ENCODE results near the gene AQP10.

Gene AQP10

DNA sequence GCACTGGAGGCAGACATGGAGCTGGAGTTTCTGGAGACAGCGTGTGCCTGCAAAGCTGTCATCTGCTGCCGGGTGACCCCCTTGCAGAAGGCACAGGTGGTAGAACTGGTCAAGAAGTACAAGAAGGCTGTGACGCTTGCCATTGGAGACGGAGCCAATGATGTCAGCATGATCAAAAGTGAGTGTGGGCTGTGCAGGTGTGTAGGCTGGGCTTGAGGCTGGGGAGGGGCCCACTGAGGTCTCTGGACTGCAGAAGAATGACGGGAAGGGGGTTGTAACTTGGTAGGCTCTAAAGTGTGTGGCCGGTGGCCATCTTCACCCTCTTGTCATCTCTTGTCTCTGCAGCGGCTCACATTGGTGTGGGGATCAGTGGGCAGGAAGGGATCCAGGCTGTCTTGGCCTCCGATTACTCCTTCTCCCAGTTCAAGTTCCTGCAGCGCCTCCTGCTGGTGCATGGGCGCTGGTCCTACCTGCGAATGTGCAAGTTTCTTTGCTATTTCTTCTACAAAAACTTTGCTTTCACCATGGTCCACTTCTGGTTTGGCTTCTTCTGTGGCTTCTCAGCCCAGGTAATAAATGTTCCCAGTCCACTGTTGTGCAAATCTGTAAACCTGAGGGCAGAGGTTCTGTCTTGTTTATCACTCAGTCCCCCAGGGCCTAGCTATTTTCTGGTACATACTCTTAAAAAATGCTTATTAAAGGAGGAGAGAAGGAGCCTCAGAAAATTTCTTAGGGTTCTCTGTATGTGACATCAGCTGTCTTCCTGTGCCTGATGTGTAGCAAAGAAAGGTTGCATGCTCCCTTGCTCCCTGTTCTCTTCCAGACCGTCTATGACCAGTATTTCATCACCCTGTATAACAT is 24.3 kb downstream of the AQP10 start:
- Histone ChIP-seq H3K9ac (ENCODE audit: low read depth in 1 of 2, low read length in 2 of 2) (no peak overlapping the region), H3K4me1 (ENCODE audit: control insufficient read depth in 2 of 2, insufficient read depth in 2 of 2, low read length in 2 of 2) (no peaks in the 10 kb centered on the region), H3K36me3 (ENCODE audit: control insufficient read depth in 2 of 2, insufficient read depth in 2 of 2, low read length in 2 of 2) (peaks cover 11 to 51% of the 10 kb centered on the region in 2 donors), H3K27me3 (ENCODE audit: control insufficient read depth in 2 of 2, insufficient read depth in 2 of 2, low read length in 2 of 2) (no peaks in the 10 kb centered on the region), H3K27ac (ENCODE audit: low read depth in 2 of 2, low read length in 2 of 2) (no peak overlapping the region), H3K4me3 (ENCODE audit: low read length in 2 of 2) (no peak overlapping the region), H3K9me3 (ENCODE audit: control insufficient read depth in 2 of 2, low read length in 2 of 2) (no peaks in the 10 kb centered on the region)

DNA sequence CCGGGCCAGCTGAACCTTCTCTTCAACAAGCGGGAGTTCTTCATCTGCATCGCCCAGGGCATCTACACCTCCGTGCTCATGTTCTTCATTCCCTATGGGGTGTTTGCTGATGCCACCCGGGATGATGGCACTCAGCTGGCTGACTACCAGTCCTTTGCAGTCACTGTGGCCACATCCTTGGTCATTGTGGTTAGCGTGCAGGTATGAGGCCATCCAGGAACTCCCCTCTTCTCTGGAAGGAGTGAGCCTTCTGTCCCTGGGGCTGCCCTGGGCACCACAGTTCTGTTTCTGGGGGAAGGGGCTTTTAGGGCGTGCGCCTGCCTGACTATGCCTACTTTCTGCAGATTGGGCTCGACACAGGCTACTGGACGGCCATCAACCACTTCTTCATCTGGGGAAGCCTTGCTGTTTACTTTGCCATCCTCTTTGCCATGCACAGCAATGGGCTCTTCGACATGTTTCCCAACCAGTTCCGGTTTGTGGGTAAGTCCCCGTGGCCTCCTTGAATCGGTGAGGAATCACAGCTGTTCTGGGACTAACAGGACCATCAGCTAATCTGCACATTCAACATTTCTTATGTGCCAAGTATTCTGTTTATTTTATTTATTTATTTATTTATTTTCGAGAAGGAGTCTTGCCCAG is 25.5 kb downstream of the AQP10 start:
- no peaks in the 10 kb centered on the region for H3K9me3 ChIP-seq (ENCODE audit: control insufficient read depth in 2 of 2, low read length in 2 of 2)
- peaks cover 8 to 46% of the 10 kb centered on the region in 2 donors for H3K36me3 ChIP-seq (ENCODE audit: control insufficient read depth in 2 of 2, insufficient read depth in 2 of 2, low read length in 2 of 2)

DNA sequence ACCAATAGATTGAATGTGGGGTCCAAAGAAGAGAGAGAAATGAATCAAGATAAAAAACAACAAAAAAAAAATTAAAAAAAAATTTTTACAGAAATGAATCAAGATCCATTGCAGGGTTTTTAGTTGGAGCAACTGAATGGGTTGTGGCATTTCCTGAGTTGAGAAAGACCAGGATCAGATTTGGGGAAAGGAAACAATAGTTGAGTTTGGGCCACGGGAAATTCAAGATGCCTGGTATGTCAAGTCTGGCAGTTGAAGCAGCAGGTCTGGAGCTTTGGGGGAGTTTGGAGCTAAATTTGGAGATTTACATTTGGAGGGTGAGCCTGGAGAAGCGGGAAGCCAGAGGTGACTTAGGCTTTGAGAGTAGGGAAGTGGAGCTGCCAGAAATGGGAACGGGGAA is 27.1 kb downstream of the AQP10 start:
- peaks cover 8 to 42% of the 10 kb centered on the region in 2 donors for H3K36me3 ChIP-seq (ENCODE audit: control insufficient read depth in 2 of 2, insufficient read depth in 2 of 2, low read length in 2 of 2)
- no peak overlapping the region for H3K9ac ChIP-seq (ENCODE audit: low read depth in 1 of 2, low read length in 2 of 2)
- no peak overlapping the region for H3K4me3 ChIP-seq (ENCODE audit: low read length in 2 of 2)
- peaks cover 12 to 18% of the 10 kb centered on the region in 2 donors for H3K4me1 ChIP-seq (ENCODE audit: control insufficient read depth in 2 of 2, insufficient read depth in 2 of 2, low read length in 2 of 2)
- no peak overlapping the region for H3K27ac ChIP-seq (ENCODE audit: low read depth in 2 of 2, low read length in 2 of 2)
- no peaks in the 10 kb centered on the region for H3K27me3 ChIP-seq (ENCODE audit: control insufficient read depth in 2 of 2, insufficient read depth in 2 of 2, low read length in 2 of 2)
- H3K9me3 ChIP-seq (ENCODE audit: control insufficient read depth in 2 of 2, low read length in 2 of 2): no peaks in the 10 kb centered on the region

More for the DNA sequence above, 25.5 kb downstream of the AQP10 start:
- Histone ChIP-seq H3K4me1 (ENCODE audit: control insufficient read depth in 2 of 2, insufficient read depth in 2 of 2, low read length in 2 of 2) (peaks cover 0 to 2% of the 10 kb centered on the region in 2 donors), H3K27me3 (ENCODE audit: control insufficient read depth in 2 of 2, insufficient read depth in 2 of 2, low read length in 2 of 2) (no peaks in the 10 kb centered on the region), H3K27ac (ENCODE audit: low read depth in 2 of 2, low read length in 2 of 2) (no peak overlapping the region), H3K9ac (ENCODE audit: low read depth in 1 of 2, low read length in 2 of 2) (no peak overlapping the region), H3K4me3 (ENCODE audit: low read length in 2 of 2) (no peak overlapping the region)

DNA sequence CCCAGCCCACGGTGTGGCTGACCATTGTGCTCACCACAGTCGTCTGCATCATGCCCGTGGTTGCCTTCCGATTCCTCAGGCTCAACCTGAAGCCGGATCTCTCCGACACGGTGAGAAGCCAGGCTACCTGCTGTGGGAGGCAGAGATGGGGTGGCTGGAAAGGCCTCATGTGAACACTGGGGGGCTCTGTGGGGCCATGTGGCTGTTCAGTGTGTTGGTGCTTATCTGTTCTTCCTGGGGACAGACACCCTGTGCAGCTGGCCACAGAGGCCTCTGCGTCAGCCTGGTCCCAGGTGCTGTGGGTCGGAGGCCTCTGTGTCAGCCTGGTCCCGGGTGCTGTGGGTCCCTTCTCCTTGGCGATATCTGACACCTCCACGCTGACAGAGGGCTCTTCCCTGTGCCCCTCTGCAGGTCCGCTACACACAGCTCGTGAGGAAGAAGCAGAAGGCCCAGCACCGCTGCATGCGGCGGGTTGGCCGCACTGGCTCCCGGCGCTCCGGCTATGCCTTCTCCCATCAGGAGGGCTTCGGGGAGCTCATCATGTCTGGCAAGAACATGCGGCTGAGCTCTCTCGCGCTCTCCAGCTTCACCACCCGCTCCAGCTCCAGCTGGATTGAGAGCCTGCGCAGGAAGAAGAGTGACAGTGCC is 27.7 kb downstream of the AQP10 start:
- Histone ChIP-seq H3K9ac (ENCODE audit: low read depth in 1 of 2, low read length in 2 of 2) (no peak overlapping the region), H3K9me3 (ENCODE audit: control insufficient read depth in 2 of 2, low read length in 2 of 2) (no peaks in the 10 kb centered on the region), H3K4me1 (ENCODE audit: control insufficient read depth in 2 of 2, insufficient read depth in 2 of 2, low read length in 2 of 2) (peaks cover 14 to 24% of the 10 kb centered on the region in 2 donors), H3K36me3 (ENCODE audit: control insufficient read depth in 2 of 2, insufficient read depth in 2 of 2, low read length in 2 of 2) (peaks cover 8 to 37% of the 10 kb centered on the region in 2 donors), H3K4me3 (ENCODE audit: low read length in 2 of 2) (no peak overlapping the region), H3K27me3 (ENCODE audit: control insufficient read depth in 2 of 2, insufficient read depth in 2 of 2, low read length in 2 of 2) (no peaks in the 10 kb centered on the region), H3K27ac (ENCODE audit: low read depth in 2 of 2, low read length in 2 of 2) (no peak overlapping the region)

DNA sequence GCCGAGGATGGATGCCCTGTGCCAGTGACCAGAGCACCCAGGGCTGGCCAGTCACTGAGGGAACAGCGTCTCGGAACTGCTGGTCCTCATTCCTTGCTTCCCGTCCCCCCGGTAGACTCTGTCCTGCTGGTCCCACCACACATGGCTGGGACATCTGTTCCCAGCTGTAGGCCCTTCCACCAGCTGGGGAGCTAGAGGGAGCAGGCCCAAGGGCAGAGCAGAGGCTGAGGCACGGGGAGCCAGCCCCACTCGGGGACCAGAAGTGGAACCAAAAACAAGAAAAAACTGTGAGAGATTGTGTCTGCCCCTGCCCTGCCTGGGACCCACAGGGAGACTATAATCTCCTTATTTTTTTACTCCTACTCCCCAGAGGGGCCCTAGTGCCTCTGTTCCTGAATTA is 28.2 kb downstream of the AQP10 start:
- H3K36me3 ChIP-seq (ENCODE audit: control insufficient read depth in 2 of 2, insufficient read depth in 2 of 2, low read length in 2 of 2): peaks cover 4 to 33% of the 10 kb centered on the region in 2 donors

DNA sequence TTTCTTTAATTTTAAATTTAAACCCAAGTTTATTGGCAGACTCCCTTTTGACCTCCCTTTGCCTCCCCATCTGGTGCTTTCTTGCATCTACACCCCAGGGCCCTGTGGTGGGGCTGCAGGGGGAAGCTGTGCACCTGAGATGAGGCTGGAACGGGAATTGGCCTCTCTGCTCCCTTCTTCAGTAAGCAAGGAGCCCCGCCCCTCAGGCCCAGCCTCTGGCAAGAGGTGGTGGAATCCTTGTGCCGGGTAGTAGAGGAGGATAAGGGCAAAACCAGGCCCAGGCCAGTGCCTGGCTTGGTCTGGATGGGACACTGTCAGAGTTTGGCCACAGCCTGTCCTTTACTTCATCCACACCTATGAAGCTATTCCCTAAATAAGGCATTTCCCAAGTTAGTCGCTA is 29.5 kb downstream of the AQP10 start:
- Histone ChIP-seq H3K4me1 (ENCODE audit: control insufficient read depth in 2 of 2, insufficient read depth in 2 of 2, low read length in 2 of 2) (peaks cover 19 to 37% of the 10 kb centered on the region in 2 donors), H3K36me3 (ENCODE audit: control insufficient read depth in 2 of 2, insufficient read depth in 2 of 2, low read length in 2 of 2) (peaks cover 3 to 22% of the 10 kb centered on the region in 2 donors), H3K27ac (ENCODE audit: low read depth in 2 of 2, low read length in 2 of 2) (no peak overlapping the region), H3K27me3 (ENCODE audit: control insufficient read depth in 2 of 2, insufficient read depth in 2 of 2, low read length in 2 of 2) (no peaks in the 10 kb centered on the region), H3K9ac (ENCODE audit: low read depth in 1 of 2, low read length in 2 of 2) (no peak overlapping the region), H3K4me3 (ENCODE audit: low read length in 2 of 2) (no peak overlapping the region), H3K9me3 (ENCODE audit: control insufficient read depth in 2 of 2, low read length in 2 of 2) (no peaks in the 10 kb centered on the region)

More for the DNA sequence above, 28.2 kb downstream of the AQP10 start:
- peaks cover 19 to 29% of the 10 kb centered on the region in 2 donors for H3K4me1 ChIP-seq (ENCODE audit: control insufficient read depth in 2 of 2, insufficient read depth in 2 of 2, low read length in 2 of 2)
- H3K27me3 ChIP-seq (ENCODE audit: control insufficient read depth in 2 of 2, insufficient read depth in 2 of 2, low read length in 2 of 2): no peaks in the 10 kb centered on the region
- H3K9me3 ChIP-seq (ENCODE audit: control insufficient read depth in 2 of 2, low read length in 2 of 2): no peaks in the 10 kb centered on the region
- H3K4me3 ChIP-seq (ENCODE audit: low read length in 2 of 2): no peak overlapping the region
- no peak overlapping the region for H3K9ac ChIP-seq (ENCODE audit: low read depth in 1 of 2, low read length in 2 of 2)
- no peak overlapping the region for H3K27ac ChIP-seq (ENCODE audit: low read depth in 2 of 2, low read length in 2 of 2)

DNA sequence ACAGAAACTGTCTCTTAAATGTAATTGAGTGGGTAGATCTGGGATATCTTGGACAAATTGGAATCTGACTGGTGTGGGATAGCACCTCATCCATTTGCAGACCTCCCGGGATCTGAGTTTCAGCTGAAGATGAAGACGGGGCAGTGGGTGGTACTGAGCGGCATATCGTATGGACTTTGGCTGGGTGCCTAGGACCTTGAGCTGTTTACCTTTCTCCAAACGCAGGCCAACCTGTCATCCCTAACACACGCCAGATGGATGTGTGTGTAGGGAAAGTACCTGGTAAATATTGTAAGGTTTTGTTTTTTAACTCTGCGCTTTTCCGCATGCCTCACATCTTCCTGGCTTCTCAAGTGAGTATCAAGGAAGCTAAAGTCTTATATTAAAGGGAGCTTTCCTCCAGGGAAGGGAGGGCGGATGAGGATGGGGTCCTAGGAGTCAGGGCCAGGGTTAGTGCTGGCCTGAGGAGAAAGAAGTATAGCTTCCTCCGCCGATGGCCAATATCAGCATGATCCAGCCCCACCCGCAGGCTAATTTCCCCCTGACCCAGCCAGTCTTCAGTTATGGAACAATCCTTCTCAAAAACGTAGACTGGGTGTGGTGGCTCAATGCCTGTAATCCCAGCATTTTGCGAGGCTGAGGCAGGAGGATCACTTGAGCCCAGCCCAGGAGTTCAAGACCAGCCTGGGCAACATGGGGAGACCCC is 30.6 kb downstream of the AQP10 start:
- Histone ChIP-seq H3K9ac (ENCODE audit: low read depth in 1 of 2, low read length in 2 of 2) (peak overlapping the region in 1 of 2 donors; percentile 66), H3K27me3 (ENCODE audit: control insufficient read depth in 2 of 2, insufficient read depth in 2 of 2, low read length in 2 of 2) (no peaks in the 10 kb centered on the region), H3K4me1 (ENCODE audit: control insufficient read depth in 2 of 2, insufficient read depth in 2 of 2, low read length in 2 of 2) (peaks cover 19 to 37% of the 10 kb centered on the region in 2 donors), H3K36me3 (ENCODE audit: control insufficient read depth in 2 of 2, insufficient read depth in 2 of 2, low read length in 2 of 2) (peaks cover 3 to 13% of the 10 kb centered on the region in 2 donors), H3K4me3 (ENCODE audit: low read length in 2 of 2) (no peak overlapping the region), H3K27ac (ENCODE audit: low read depth in 2 of 2, low read length in 2 of 2) (peak overlapping the region; percentile 81 to 84), H3K9me3 (ENCODE audit: control insufficient read depth in 2 of 2, low read length in 2 of 2) (no peaks in the 10 kb centered on the region)

DNA sequence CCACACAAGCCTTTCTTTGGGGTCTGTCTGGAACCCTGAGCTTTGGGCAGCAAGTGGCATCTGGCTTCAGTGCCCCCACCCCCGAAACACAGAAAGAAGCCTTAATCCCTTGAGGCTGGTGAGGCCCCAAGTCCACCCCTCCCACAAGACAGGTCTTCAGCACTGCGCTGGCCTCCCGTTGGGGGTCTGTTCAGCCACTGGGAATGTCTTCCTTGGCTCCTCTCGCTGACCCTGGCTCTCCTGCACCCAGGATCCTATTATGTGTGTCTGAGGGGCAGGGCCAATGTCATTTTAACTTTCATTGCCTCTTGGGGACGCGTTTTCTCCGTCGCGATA is 31.3 kb downstream of the AQP10 start:
- Histone ChIP-seq H3K27me3 (ENCODE audit: control insufficient read depth in 2 of 2, insufficient read depth in 2 of 2, low read length in 2 of 2) (no peaks in the 10 kb centered on the region), H3K9me3 (ENCODE audit: control insufficient read depth in 2 of 2, low read length in 2 of 2) (no peaks in the 10 kb centered on the region), H3K27ac (ENCODE audit: low read depth in 2 of 2, low read length in 2 of 2) (peak overlapping the region; percentile 81 to 84), H3K9ac (ENCODE audit: low read depth in 1 of 2, low read length in 2 of 2) (peak overlapping the region; percentile 66 to 73), H3K36me3 (ENCODE audit: control insufficient read depth in 2 of 2, insufficient read depth in 2 of 2, low read length in 2 of 2) (peaks cover 3 to 10% of the 10 kb centered on the region in 2 donors), H3K4me3 (ENCODE audit: low read length in 2 of 2) (peak overlapping the region; percentile 72 to 77), H3K4me1 (ENCODE audit: control insufficient read depth in 2 of 2, insufficient read depth in 2 of 2, low read length in 2 of 2) (peaks cover 19 to 37% of the 10 kb centered on the region in 2 donors)

DNA sequence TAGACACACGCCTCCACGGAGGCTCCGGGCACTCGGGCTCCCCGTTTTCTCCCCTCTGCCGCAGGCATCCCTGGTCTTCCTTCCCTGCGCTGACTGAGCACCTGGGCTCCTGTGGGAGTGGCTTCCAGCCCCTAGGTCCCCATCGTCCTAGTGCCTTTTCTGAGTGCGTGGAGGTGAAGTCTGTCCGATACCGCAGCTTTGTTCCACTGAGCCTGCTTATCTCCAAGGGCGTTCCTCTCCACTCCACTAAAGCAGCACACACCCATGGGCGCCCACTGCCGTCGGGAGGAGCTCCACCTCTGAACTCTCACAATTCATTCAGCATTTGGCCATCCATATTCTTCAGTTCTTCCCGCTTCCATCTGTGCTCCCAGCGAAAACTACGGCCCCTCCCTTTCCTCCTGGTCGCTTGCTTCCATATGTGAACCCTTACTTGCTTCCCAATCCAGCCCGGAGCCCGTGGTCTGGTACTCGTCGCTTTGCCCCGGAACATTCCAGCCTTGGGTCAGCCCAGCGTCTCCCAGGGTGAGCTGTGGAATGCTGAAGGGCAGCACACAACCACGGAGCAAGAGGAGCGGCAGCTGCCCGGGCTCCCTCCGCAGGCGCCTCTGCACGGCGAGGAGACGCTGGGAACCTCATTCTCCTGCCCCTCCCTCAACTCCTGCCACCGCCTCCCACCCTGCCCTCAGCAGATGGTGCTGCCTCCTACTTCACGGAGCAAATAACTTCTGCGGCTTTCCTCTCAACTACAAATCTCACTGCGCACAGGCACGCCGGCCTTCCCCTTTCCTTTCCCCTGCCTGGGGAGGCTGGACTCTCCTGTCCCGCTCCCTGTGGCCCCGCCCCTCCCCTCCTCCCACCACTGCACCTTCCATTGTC is 31.9 kb downstream of the AQP10 start:
- Histone ChIP-seq H3K4me3 (ENCODE audit: low read length in 2 of 2) (peak overlapping the region; percentile 72 to 77), H3K27me3 (ENCODE audit: control insufficient read depth in 2 of 2, insufficient read depth in 2 of 2, low read length in 2 of 2) (no peaks in the 10 kb centered on the region), H3K9me3 (ENCODE audit: control insufficient read depth in 2 of 2, low read length in 2 of 2) (no peaks in the 10 kb centered on the region), H3K36me3 (ENCODE audit: control insufficient read depth in 2 of 2, insufficient read depth in 2 of 2, low read length in 2 of 2) (peaks cover 3 to 10% of the 10 kb centered on the region in 2 donors), H3K4me1 (ENCODE audit: control insufficient read depth in 2 of 2, insufficient read depth in 2 of 2, low read length in 2 of 2) (peaks cover 19 to 37% of the 10 kb centered on the region in 2 donors), H3K9ac (ENCODE audit: low read depth in 1 of 2, low read length in 2 of 2) (peak overlapping the region; percentile 66 to 73), H3K27ac (ENCODE audit: low read depth in 2 of 2, low read length in 2 of 2) (peak overlapping the region; percentile 81 to 84)
